ENCODE measurements around the gene NLGN1.

Gene NLGN1

GRCh38 chr3:174270841-174271240, 873.3 kb downstream of the NLGN1 start:
- H3K4me3 ChIP-seq (ENCODE audit: low read depth, low read length), result no peak overlapping the region
- no peak for TF ChIP-seq CTCF (IDR thresholded peaks at IDR 0.05; ENCODE audit: borderline replicate concordance, insufficient read depth, low read depth, low read length)

- TF ChIP-seq CTCF (IDR thresholded peaks at IDR 0.05; ENCODE audit: borderline replicate concordance, insufficient read depth, low read depth, low read length), result no peak
- H3K4me3 ChIP-seq (ENCODE audit: low read depth, low read length), result no peak overlapping the region
Measured at GRCh38 chr3:174275336-174275735, 877.8 kb downstream of the NLGN1 start.

GRCh38 chr3:174276826-174277225, 879.3 kb downstream of the NLGN1 start:
- H3K4me3 ChIP-seq (ENCODE audit: low read depth, low read length), result no peak overlapping the region
- TF ChIP-seq CTCF (IDR thresholded peaks at IDR 0.05; ENCODE audit: borderline replicate concordance, insufficient read depth, low read depth, low read length), result no peak

- TF ChIP-seq CTCF (IDR thresholded peaks at IDR 0.05; ENCODE audit: borderline replicate concordance, insufficient read depth, low read depth, low read length), result no peak
- H3K4me3 ChIP-seq (ENCODE audit: low read depth, low read length), result no peak overlapping the region
Measured at GRCh38 chr3:174278094-174278493, 880.5 kb downstream of the NLGN1 start.

- H3K4me3 ChIP-seq (ENCODE audit: low read depth, low read length), result no peak overlapping the region
- no peak for TF ChIP-seq CTCF (IDR thresholded peaks at IDR 0.05; ENCODE audit: borderline replicate concordance, insufficient read depth, low read depth, low read length)
Measured at GRCh38 chr3:174280186-174280585, 882.6 kb downstream of the NLGN1 start.

- H3K4me3 ChIP-seq (ENCODE audit: low read depth, low read length), result no peak overlapping the region
- no peak for TF ChIP-seq CTCF (IDR thresholded peaks at IDR 0.05; ENCODE audit: borderline replicate concordance, insufficient read depth, low read depth, low read length)
Measured at GRCh38 chr3:174285242-174285864, 887.8 kb downstream of the NLGN1 start.

- H3K4me3 ChIP-seq (ENCODE audit: low read depth, low read length), result no peak overlapping the region
- no peak for TF ChIP-seq CTCF (IDR thresholded peaks at IDR 0.05; ENCODE audit: borderline replicate concordance, insufficient read depth, low read depth, low read length)
Measured at GRCh38 chr3:174287705-174288104, 890.2 kb downstream of the NLGN1 start.

Data from GM12875 (cell line).